Activated B cell treated with CpG ODN at 0.5 μM for 24 hours (primary cell): ENCODE data around the gene ETV6. TPM values are rescaled to one million over a fixed set of nuclear protein-coding genes. Genes with fewer than 3 reads are reported as not detected.

Experiments used
- ATAC-seq: fragments of 200-7000 bp; cut with Tn5 transposase; one replicate; pipeline ENCODE4 v1.10.0; 2021; ENCODE audit warnings: low read depth, mild to moderate bottlenecking, moderate library complexity
- CTCF ChIA-PET: fragments of 350-600 bp; sonication (Branson Sonifier 250); formaldehyde crosslinking; loops from one replicate; lab custom pipeline; 2021; ENCODE audit warnings: antibody characterized with exemption; lab: Charles Lee
- POLR2A ChIA-PET: fragments of 350-600 bp; sonication (Branson Sonifier 250); formaldehyde crosslinking; loops from one replicate; lab custom pipeline; 2021; ENCODE audit warnings: antibody characterized with exemption; lab: Charles Lee
- DNase-seq: peaks from one replicate; pipeline ENCODE4 v3.0.0; 2022
- H3K27ac Mint-ChIP-seq: one replicate; pipeline ENCODE4 v1.8.0; 2020; ENCODE audit warnings: mixed read lengths
- H3K27me3 Mint-ChIP-seq: one replicate; pipeline ENCODE4 v1.8.0; 2021; ENCODE audit warnings: mixed read lengths
- H3K36me3 Mint-ChIP-seq: one replicate; pipeline ENCODE4 v1.8.0; 2021; ENCODE audit warnings: low read depth, mixed read lengths
- H3K4me1 Mint-ChIP-seq: one replicate; pipeline ENCODE4 v1.8.0; 2021; ENCODE audit warnings: mixed read lengths
- H3K4me3 Mint-ChIP-seq: one replicate; pipeline ENCODE4 v1.8.0; 2020; ENCODE audit warnings: mild to moderate bottlenecking, mixed read lengths
- H3K9me3 Mint-ChIP-seq: one replicate; pipeline ENCODE4 v1.8.0; 2020; ENCODE audit warnings: mixed read lengths
- CTCF ChIP-seq: fragments of 200-600 bp; IDR thresholded peaks from one replicate; pipeline ENCODE4 v1.8.0; 2022; ENCODE audit warnings: antibody characterized with exemption, mild to moderate bottlenecking
- intact Hi-C: fragments of 100-400 bp; cut with micrococcal nuclease; formaldehyde crosslinking; loops from one replicate; pipeline ENCODE4 v1.15.1; 2024
- total RNA-seq: library from RNA; stranded (reverse); gene quantifications from 2 replicates; pipeline ENCODE4 v1.2.3, GENCODE V29; 2022

Gene ETV6
- total RNA-seq, 1 donor from 2014 or later, result 130 TPM

- peaks cover 11% of the 10 kb centered on the region for H3K36me3 Mint-ChIP-seq
- intact Hi-C loops, result loop anchor here (5.0 kb wide), 1 partner anchor 39 kb away; no protein-coding TSS in a partner anchor
- no peak overlapping the region for H3K27ac Mint-ChIP-seq
- no peak for TF ChIP-seq CTCF
- ChIA-PET POLR2A (interaction anchor here (0.6 kb wide), 1 partner anchor 108 kb away, joined by 3 read pairs; no protein-coding TSS in a partner anchor), CTCF (interaction anchor here (0.7 kb wide), 1 partner anchor 10 kb away, joined by 3 read pairs; no protein-coding TSS in a partner anchor)
- no peaks in the 10 kb centered on the region for H3K27me3 Mint-ChIP-seq
- ATAC-seq, result no peak
- no peak for DNase-seq
- H3K9me3 Mint-ChIP-seq, result no peaks in the 10 kb centered on the region
- H3K4me3 Mint-ChIP-seq, result no peak overlapping the region
- peaks cover 61% of the 10 kb centered on the region for H3K4me1 Mint-ChIP-seq
Observed at GRCh38 chr12:11688379-11688778, 38.9 kb downstream of the ETV6 start.

- intact Hi-C loops, result loop anchor here (5.0 kb wide), 1 partner anchor 38 kb away; no protein-coding TSS in a partner anchor
- CTCF ChIA-PET, result interaction anchor here (0.7 kb wide), 1 partner anchor 9 kb away, joined by 3 read pairs; no protein-coding TSS in a partner anchor
- no peak overlapping the region for H3K27ac Mint-ChIP-seq
- DNase-seq, result no peak
- POLR2A ChIA-PET, result interaction anchor here (0.6 to 0.7 kb wide), 3 partner anchors 34 to 109 kb away, joined by 3 to 4 read pairs (median 4); no protein-coding TSS in a partner anchor
- H3K9me3 Mint-ChIP-seq, result no peaks in the 10 kb centered on the region
- TF ChIP-seq CTCF, result no peak
- peaks cover 56% of the 10 kb centered on the region for H3K4me1 Mint-ChIP-seq
- no peaks in the 10 kb centered on the region for H3K27me3 Mint-ChIP-seq
- peaks cover 11% of the 10 kb centered on the region for H3K36me3 Mint-ChIP-seq
- ATAC-seq, result no peak
- H3K4me3 Mint-ChIP-seq, result no peak overlapping the region
Observed at GRCh38 chr12:11688831-11689230, 39.4 kb downstream of the ETV6 start.

GRCh38 chr12:11689591-11690186, 40.2 kb downstream of the ETV6 start:
- Mint-ChIP-seq H3K27me3 (no peaks in the 10 kb centered on the region), H3K27ac (no peak overlapping the region), H3K4me3 (no peak overlapping the region), H3K36me3 (peaks cover 13% of the 10 kb centered on the region), H3K4me1 (peaks cover 50% of the 10 kb centered on the region), H3K9me3 (no peaks in the 10 kb centered on the region)
- DNase-seq (no peak), ATAC-seq (no peak)
- no peak for TF ChIP-seq CTCF
- intact Hi-C loops, result loop anchor here (5.0 kb wide), 1 partner anchor 38 kb away; no protein-coding TSS in a partner anchor
- POLR2A ChIA-PET, result interaction anchor here (0.7 kb wide), 2 partner anchors 33 to 81 kb away, joined by 4 read pairs; no protein-coding TSS in a partner anchor
- CTCF ChIA-PET, result interaction anchor here (0.6 kb wide), 1 partner anchor 74 kb away, joined by 3 read pairs; no protein-coding TSS in a partner anchor

DNA sequence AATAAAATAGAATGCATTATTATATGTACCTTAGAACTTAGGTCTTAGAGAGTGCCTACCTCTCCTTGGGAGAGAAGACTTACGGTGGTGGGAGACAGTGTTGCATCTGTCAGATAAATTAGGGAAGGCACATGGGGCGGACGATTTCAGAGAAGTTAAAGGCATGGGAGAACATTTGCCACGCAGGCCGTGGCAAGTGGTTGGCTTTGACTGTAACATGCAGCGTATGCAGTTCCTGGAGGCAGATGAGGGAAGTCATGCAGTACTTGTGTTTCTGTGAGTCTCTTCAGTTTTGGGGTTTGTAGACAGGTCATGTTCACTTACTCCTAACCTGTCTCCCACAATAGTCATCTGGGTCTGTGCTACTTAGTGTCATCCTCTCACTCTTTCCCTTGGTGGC, 43.6 kb downstream of the ETV6 start:
- no peaks in the 10 kb centered on the region for H3K27me3 Mint-ChIP-seq
- CTCF ChIA-PET, result no interaction called here
- POLR2A ChIA-PET, result no interaction called here
- H3K27ac Mint-ChIP-seq, result no peak overlapping the region
- H3K9me3 Mint-ChIP-seq, result no peaks in the 10 kb centered on the region
- peaks cover 25% of the 10 kb centered on the region for H3K36me3 Mint-ChIP-seq
- DNase-seq, result no peak
- no peak overlapping the region for H3K4me3 Mint-ChIP-seq
- ATAC-seq, result no peak
- H3K4me1 Mint-ChIP-seq, result peaks cover 29% of the 10 kb centered on the region
- intact Hi-C loops, result no loop called here
- TF ChIP-seq CTCF, result no peak

DNA sequence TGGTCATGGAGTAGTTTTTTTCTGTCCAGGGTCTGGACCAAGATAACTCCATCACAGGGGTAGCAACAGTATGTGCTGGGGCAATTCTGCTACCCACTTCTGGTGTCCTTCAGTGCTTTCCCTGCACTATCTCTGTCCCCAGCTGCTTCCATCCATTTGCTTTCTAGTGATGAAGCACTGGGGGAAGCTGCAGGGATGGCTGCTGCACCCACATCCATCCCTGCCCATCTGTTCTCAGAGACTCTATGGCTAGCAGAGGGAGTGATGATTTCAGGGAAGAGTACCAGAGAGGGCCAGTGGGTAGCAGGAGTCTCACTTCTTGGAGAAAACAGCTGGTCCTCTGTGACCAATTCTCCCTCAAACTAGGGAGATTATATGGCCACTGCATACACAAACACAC, 44.1 kb downstream of the ETV6 start:
- POLR2A ChIA-PET, result no interaction called here
- Mint-ChIP-seq H3K4me3 (no peak overlapping the region), H3K36me3 (peaks cover 25% of the 10 kb centered on the region), H3K27me3 (no peaks in the 10 kb centered on the region), H3K27ac (no peak overlapping the region), H3K4me1 (peaks cover 24% of the 10 kb centered on the region), H3K9me3 (no peaks in the 10 kb centered on the region)
- CTCF ChIA-PET, result no interaction called here
- ATAC-seq (no peak), DNase-seq (no peak)
- no peak for TF ChIP-seq CTCF
- intact Hi-C loops, result no loop called here
